Measurements from ENCODE around the gene LRRC56. TPM values are rescaled to one million over a fixed set of nuclear protein-coding genes. Genes with fewer than 3 reads are reported as not detected.
A peak's percentile ranks its signal among the peaks of the same experiment; 100 is the strongest.

Gene LRRC56
- total and polyA plus RNA-seq, 2 of the 13 experiments (the other 11 are each of a cell fraction or from before 2014, with no cell fraction given): 0.11 to 0.29 TPM

- ChIA-PET CTCF (ENCODE audit: low intra/inter-chr PET ratio, low total read pairs) (no interaction called here), POLR2A (interaction anchor here (1.4 kb wide), 1 partner anchor 9 kb away, joined by 4 read pairs; no protein-coding TSS in a partner anchor)
- Histone ChIP-seq H3K9me3 (ENCODE audit: low read length) (no peaks in the 10 kb centered on the region), H2AFZ (ENCODE audit: low read length) (no peak overlapping the region), H3K4me3 (replicated peaks in 1 of 3; ENCODE audit: insufficient read depth in 1 of 3, low read depth in 2 of 3, low read length in 3 of 3) (peak overlapping the region in 1 of 3 experiments; percentile 54; a peak in 1 of 6 replicates), H3K79me2 (ENCODE audit: insufficient read depth, low read length) (no peaks in the 10 kb centered on the region), H3K9ac (ENCODE audit: insufficient read depth, low read depth, low read length) (no peak overlapping the region), H4K20me1 (ENCODE audit: insufficient read depth, low read length) (no peaks in the 10 kb centered on the region), H3K27me3 (ENCODE audit: control insufficient read depth in 1 of 2, insufficient read depth in 2 of 2, low read length in 2 of 2) (peaks cover 6 to 28% of the 10 kb centered on the region in 2 experiments; a peak in 4 of 5 replicates), H3K4me1 (ENCODE audit: insufficient read depth, low read length) (peaks cover 84% of the 10 kb centered on the region), H3K27ac (ENCODE audit: extremely low read length, insufficient read depth, low read length) (no peak overlapping the region), H3K36me3 (replicated peaks in 1 of 2; ENCODE audit: control insufficient read depth in 1 of 2, insufficient read depth in 2 of 2, low read length in 2 of 2) (no peaks in the 10 kb centered on the region), H3K4me2 (ENCODE audit: low read depth, low read length) (peak overlapping the region; percentile 58)
- DNase-seq (ENCODE audit: low spot score) (no peak), ATAC-seq (no peak), FAIRE-seq (no peak)
- BruUV-seq (replicated peaks): no TSS peak
- no peak for TF ChIP-seq SRSF4 (IDR thresholded peaks at IDR 0.05; ENCODE audit: low read depth, low read length, poor library complexity, severe bottlenecking)
- no peak for TF ChIP-seq ZNF275 (CRISPR knock-in tag; IDR thresholded peaks at IDR 0.05; ENCODE audit: borderline replicate concordance)
- peak; percentile 99 for TF ChIP-seq ZSCAN21 (CRISPR knock-in tag; IDR thresholded peaks at IDR 0.05; ENCODE audit: borderline replicate concordance)
- peak; percentile 17; the same call in 1 of the 2 replicates for TF ChIP-seq CREM (IDR thresholded peaks at IDR 0.05)
- TF ChIP-seq CREM (CRISPR knock-in tag; IDR thresholded peaks at IDR 0.05): no peak
- TF ChIP-seq FOXA1 (IDR thresholded peaks at IDR 0.05): no peak
- TF ChIP-seq FOXA1 (CRISPR knock-in tag; IDR thresholded peaks at IDR 0.05): peak; percentile 57
- TF ChIP-seq KDM5B (CRISPR knock-in tag; IDR thresholded peaks at IDR 0.05; ENCODE audit: borderline replicate concordance): 0 out of 2 replicates have a peak, but pooled peaks have one; percentile 23
- no peak for TF ChIP-seq KAT7 (CRISPR knock-in tag; IDR thresholded peaks at IDR 0.05; ENCODE audit: borderline replicate concordance)
- TF ChIP-seq SP1 (IDR thresholded peaks at IDR 0.05): no peak
- TF ChIP-seq SP1 (CRISPR knock-in tag; IDR thresholded peaks at IDR 0.05): peak; percentile 19; the same call in 1 of the 2 replicates
- intact Hi-C loops (cut with micrococcal nuclease; ENCODE audit: unreplicated experiment): no loop called here
- in situ Hi-C loops (cut with HindIII; ENCODE audit: extremely low pct_ligation_motif_present, low pct_unique_long_range_greater_than_20kb): no loop called here
- 59% methylated on average over 3 of the region's 20 CpGs for WGBS (ENCODE audit: low lambda C conversion rate)
Measured at GRCh38 chr11:541433-541885, 4.1 kb downstream of the LRRC56 start.
